Measurements from ENCODE around the gene NAIF1. TPM values are rescaled to one million over a fixed set of nuclear protein-coding genes. Genes with fewer than 3 reads are reported as not detected.

NAIF1 gene
- total RNA-seq, 1 experiment from 2014 or later, result 12.3 TPM

- no peak for DNase-seq (ENCODE audit: low read depth)
- in situ Hi-C loops (cut with HindIII; ENCODE audit: low pct_unique_long_range_greater_than_20kb, low sequenced_read_pairs), result no loop called here
Observed at GRCh38 chr9:128020692-128021091, 46.4 kb downstream of the NAIF1 start.

DNA sequence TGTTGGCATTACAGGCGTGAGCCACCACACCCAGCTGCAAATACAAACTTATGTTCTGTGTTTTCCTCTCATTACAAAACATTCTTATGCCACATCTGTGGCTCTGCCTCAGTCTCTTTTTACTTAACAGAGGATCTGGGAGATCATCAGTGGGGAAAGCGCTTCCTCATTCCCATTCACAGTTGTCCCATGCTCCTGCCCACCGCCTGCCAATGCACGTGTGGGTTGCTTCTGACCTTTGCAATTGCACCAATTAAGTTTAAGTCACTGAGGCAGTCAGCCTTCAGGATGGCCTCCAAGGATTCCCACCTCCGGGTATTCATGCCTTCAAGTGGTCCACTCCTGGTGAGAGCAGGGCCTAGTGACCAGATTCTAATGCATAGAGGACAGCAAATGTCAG is 51.4 kb downstream of the NAIF1 start:
- DNase-seq (ENCODE audit: low read depth), result no peak
- in situ Hi-C loops (cut with HindIII; ENCODE audit: low pct_unique_long_range_greater_than_20kb, low sequenced_read_pairs), result no loop called here

Other genes starting within 250 kb of the NAIF1 start
- gene ENG, start 212.7 kb downstream of the NAIF1 start, total RNA-seq (2014; rRNA removed; shearing (Covaris generic); ENCODE audit: low replicate concordance), result 2.1 and 5.2 TPM in 2 replicates
- gene AK1, start 189.6 kb downstream of the NAIF1 start, total RNA-seq (2014; rRNA removed; shearing (Covaris generic); ENCODE audit: low replicate concordance), result 32.4 and 51.2 TPM in 2 replicates
- gene ST6GALNAC6, start 167.7 kb downstream of the NAIF1 start, total RNA-seq (2014; rRNA removed; shearing (Covaris generic); ENCODE audit: low replicate concordance), result 22.8 and 27.4 TPM in 2 replicates
- 18.1 and 22.2 TPM in 2 replicates for gene ST6GALNAC4, start 150.3 kb downstream of the NAIF1 start, total RNA-seq (2014; rRNA removed; shearing (Covaris generic); ENCODE audit: low replicate concordance)
- 6.2 and 9.2 TPM in 2 replicates for gene PIP5KL1, start 136.5 kb downstream of the NAIF1 start, total RNA-seq (2014; rRNA removed; shearing (Covaris generic); ENCODE audit: low replicate concordance)
- 46.9 and 54.5 TPM in 2 replicates for gene DPM2, start 129.5 kb downstream of the NAIF1 start, total RNA-seq (2014; rRNA removed; shearing (Covaris generic); ENCODE audit: low replicate concordance)
- 93.4 and 140 TPM in 2 replicates for gene EEIG1, start 86.3 kb downstream of the NAIF1 start, total RNA-seq (2014; rRNA removed; shearing (Covaris generic); ENCODE audit: low replicate concordance)
- gene SLC25A25, start 912 bp upstream of the NAIF1 start, total RNA-seq (2014; rRNA removed; shearing (Covaris generic); ENCODE audit: low replicate concordance), result 5.0 and 14.5 TPM in 2 replicates
- 93.5 and 114 TPM in 2 replicates for gene PTGES2, start 60.4 kb upstream of the NAIF1 start, total RNA-seq (2014; rRNA removed; shearing (Covaris generic); ENCODE audit: low replicate concordance)
- 2.2 TPM in 1 of 2 replicates, not detected in the other for gene LCN2, start 82.1 kb upstream of the NAIF1 start, total RNA-seq (2014; rRNA removed; shearing (Covaris generic); ENCODE audit: low replicate concordance)
- gene BBLN, start 92.9 kb upstream of the NAIF1 start, total RNA-seq (2014; rRNA removed; shearing (Covaris generic); ENCODE audit: low replicate concordance), result 172 and 199 TPM in 2 replicates
- 25.6 and 27.7 TPM in 2 replicates for gene CIZ1, start 124.3 kb upstream of the NAIF1 start, total RNA-seq (2014; rRNA removed; shearing (Covaris generic); ENCODE audit: low replicate concordance)
- 15.3 and 22.3 TPM in 2 replicates for gene DNM1, start 136.1 kb upstream of the NAIF1 start, total RNA-seq (2014; rRNA removed; shearing (Covaris generic); ENCODE audit: low replicate concordance)
- gene GOLGA2, start 208.7 kb upstream of the NAIF1 start, total RNA-seq (2014; rRNA removed; shearing (Covaris generic); ENCODE audit: low replicate concordance), result 44.6 and 79.8 TPM in 2 replicates
- gene SWI5, start 209.0 kb upstream of the NAIF1 start, total RNA-seq (2014; rRNA removed; shearing (Covaris generic); ENCODE audit: low replicate concordance), result 97.2 and 141 TPM in 2 replicates